GM10248 (cell line): ENCODE results near the gene PRR22.
A peak's percentile ranks its signal among the peaks of the same experiment; 100 is the strongest.

Experiments
- CTCF ChIA-PET: fragments of 300-600 bp; sonication (Branson Sonifier 250); formaldehyde crosslinking; extraction: SDS; loops from one replicate; lab custom pipeline; 2021; ENCODE audit warnings: antibody characterized with exemption; lab: Yijun Ruan, JAX
- POLR2A ChIA-PET: fragments of 350-650 bp; sonication (Branson Sonifier 250); formaldehyde crosslinking; extraction: SDS; loops from one replicate; lab custom pipeline; 2020; ENCODE audit warnings: antibody characterized with exemption; lab: Yijun Ruan, JAX
- DNase-seq: peaks from one replicate; pipeline ENCODE4 v3.0.0; 2012; ENCODE audit errors: extremely low spot score
- CTCF ChIP-seq: IDR thresholded peaks from 2 replicates; pipeline ENCODE4 v1.5.1; 2012; ENCODE audit warnings: mild to moderate bottlenecking, low read depth; ENCODE audit errors: extremely low read depth, missing control alignments, control extremely low read depth

Gene PRR22

DNA sequence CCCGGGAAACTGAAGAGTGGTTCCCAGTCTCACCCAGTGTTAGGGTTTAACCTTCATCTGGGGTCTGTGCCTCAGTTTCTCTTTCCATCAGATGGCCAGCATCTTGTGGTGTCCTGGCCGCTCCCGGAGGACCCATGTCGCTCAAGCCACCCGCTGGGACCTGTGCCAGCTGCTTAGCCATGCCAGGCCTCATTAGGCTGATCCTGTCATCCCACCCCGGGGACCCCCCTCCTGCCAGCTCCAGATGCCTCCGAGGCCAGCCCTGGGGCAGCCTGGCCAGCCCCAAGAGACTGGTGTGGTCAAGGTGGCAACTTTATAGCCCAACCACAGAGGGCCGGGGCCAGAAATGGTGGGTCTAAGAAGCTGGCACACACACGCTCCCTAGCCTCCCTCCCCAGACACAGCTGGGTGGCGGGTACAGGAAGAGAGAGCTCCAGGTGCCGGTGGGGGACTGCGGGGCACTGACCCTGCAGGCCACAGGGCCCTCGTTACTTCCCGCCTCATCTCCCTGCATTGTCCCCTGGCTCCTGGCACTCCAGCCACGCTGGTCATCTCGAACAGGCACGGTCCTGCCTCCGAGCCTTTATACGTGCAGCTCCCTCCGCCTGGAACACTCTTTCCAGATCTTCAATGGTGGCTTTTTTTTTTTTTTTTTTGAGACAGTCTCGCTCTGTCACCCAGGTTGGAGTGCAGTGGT is 23.7 kb upstream of the PRR22 start:
- POLR2A ChIA-PET: interaction anchor here (0.6 to 2.9 kb wide), 2 partner anchors 20 to 94 kb away, joined by 3 to 9 read pairs; no protein-coding TSS in a partner anchor
- CTCF ChIA-PET: interaction anchor here (0.8 to 1.5 kb wide), 4 partner anchors 13 to 214 kb away, joined by 3 to 5 read pairs (median 4); partner anchors contain the start of gene DUS3L

DNA sequence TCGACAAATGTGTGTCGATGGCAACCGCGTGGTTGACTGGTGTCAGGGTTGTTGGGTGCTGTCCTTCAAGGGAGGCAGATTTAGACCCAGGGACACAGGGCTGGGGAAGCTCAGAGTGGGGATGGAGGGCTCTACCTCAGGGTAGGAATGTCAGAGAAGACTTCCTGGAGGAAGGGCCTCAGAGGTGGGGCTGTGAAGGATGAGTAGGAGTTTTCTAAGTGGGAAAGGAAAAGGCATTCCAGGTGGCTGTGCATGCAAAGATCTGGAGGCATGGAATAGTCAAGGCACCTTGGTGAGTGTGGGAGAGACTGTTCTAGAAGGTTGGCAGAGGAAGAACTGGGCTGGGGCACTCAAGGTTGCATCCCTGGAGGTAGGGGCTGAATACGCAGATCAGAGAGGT is 22.4 kb upstream of the PRR22 start:
- ChIA-PET CTCF (interaction anchor here (0.9 to 1.6 kb wide), 7 partner anchors 12 to 220 kb away, joined by 3 to 9 read pairs (median 4); no protein-coding TSS in a partner anchor), POLR2A (interaction anchor here (2.9 kb wide), 1 partner anchor 21 kb away, joined by 9 read pairs; no protein-coding TSS in a partner anchor)
- no peak for DNase-seq
- no peak for TF ChIP-seq CTCF

More for the DNA sequence above, 23.7 kb upstream of the PRR22 start:
- DNase-seq: no peak
- no peak for TF ChIP-seq CTCF

DNA sequence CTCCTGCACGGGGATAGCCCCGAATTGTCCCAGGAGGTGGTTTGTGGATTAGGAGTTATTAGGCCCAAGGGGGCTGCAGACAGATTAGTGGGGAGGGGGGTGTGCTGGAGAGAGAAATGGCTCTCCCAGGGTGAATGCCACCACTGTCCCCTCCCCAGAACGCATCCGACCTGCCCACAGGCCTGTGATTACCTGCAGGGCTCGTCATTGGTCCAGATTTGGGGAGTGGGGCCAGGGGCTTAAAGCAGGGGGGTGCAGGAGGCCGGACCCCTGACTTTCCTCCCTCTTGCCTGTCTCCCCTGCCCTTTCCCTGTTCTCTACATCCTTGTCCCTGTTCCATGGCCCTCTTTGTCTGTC is 21.6 kb upstream of the PRR22 start:
- POLR2A ChIA-PET: interaction anchor here (2.9 kb wide), 1 partner anchor 22 kb away, joined by 9 read pairs; no protein-coding TSS in a partner anchor
- CTCF ChIA-PET: interaction anchor here (0.9 to 1.6 kb wide), 7 partner anchors 11 to 221 kb away, joined by 3 to 9 read pairs (median 4); no protein-coding TSS in a partner anchor
- no peak for TF ChIP-seq CTCF
- DNase-seq: no peak

DNA sequence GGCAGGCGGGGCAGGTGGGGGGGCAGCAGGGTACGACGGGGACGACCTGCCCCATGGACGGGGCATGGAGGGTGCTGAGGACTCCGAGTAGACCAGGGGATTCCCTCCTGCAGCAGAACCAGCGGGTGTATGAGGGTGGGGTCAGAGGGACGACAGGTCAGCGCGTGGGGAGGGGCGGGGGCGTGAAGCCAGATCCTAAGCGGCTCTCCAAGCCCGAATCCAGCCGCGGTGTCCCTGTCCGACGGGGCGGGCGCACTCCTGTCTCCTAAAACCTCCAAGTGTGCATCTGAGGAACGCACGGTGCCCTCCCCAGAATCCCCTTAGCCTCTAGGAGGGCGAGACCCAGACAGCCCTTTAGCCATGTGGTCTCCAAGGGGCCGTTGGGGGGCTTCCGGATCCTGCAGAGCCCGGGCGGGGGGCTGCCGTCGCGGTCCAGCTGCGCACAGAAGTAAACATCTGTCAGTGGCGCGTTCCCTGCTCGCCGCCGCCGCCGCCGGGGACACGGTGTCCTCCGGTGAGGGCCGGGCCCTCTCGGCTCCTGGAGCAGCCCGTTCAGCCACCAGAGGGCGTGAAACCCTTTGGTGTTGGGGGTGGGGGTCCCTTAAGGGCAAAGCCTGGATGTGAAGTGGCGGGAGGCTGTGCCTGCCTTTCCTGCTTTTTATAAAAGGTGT is 21.1 kb upstream of the PRR22 start:
- DNase-seq: peak; percentile 74
- CTCF ChIA-PET: interaction anchor here (1.1 to 1.6 kb wide), 5 partner anchors 11 to 221 kb away, joined by 3 to 9 read pairs (median 4); no protein-coding TSS in a partner anchor
- TF ChIP-seq CTCF: peak; percentile 78
- POLR2A ChIA-PET: no interaction called here

DNA sequence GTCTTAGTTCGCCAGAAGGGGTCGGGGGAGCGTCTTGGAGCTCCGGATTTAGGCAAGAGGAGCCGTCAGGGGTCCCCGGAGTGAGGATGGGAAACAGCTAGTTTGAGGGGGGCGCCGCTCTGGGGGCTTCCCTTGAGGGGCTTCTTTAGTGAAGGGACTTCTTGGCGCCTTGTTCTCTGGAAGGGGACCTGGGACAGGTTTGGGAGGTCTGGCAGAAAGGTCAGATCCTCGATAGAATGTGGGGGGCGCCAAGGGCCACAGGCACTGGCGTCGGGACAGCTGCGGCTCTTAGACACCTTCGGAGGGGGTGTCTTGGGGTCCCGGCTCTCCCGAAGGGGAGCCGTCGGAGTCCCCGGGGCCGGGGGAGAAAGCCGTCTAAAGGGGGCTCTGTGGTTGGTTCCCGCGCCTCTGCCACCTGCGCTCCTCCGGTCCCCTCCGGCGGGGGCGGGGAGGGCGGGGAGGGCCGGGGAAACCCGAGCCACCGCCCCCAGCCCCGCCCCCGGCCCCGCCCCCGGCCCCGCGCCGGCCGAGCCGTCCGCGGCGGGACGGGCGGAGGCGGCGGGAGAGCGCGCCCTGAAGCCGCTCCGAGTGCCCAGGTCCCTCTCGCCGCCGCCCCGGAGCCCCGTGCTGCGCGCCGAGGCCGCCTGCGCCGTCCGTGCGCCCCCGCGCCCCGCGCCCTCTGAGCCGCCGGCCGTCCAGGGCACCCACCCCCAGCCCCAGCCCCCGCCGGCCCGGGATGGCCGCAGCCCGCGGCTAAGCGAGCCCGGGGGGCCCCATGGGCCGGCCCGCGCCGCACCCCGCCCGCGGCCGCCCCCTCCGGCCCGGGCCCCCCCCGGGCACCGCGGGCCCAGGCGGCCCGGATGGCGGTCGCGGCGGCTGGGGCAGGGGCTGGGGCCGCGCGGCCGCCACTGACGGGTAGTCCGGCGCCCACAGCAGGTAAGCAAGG is 20.2 kb upstream of the PRR22 start, which contains the start of gene NRTN:
Gene NRTN (plus strand): TSS at position 552 of the 946 bp plus-strand sequence. CDS start 19,099 bp downstream, outside the sequence.
- peak; percentile 80 for DNase-seq
- TF ChIP-seq CTCF: no peak
- ChIA-PET POLR2A (interaction anchor here (0.9 to 1.5 kb wide), 2 partner anchors 14 to 24 kb away, joined by 3 to 14 read pairs; partner anchors contain the start of gene DUS3L), CTCF (interaction anchor here (0.6 to 2.6 kb wide), 54 partner anchors 8 to 572 kb away, joined by 3 to 75 read pairs (median 4); partner anchors contain the start of genes DUS3L, FUT6, NDUFA11 and RPL36)
